HepG2 (cell line): ENCODE measurements around the gene ATP1A2. TPM values are rescaled to one million over a fixed set of nuclear protein-coding genes. Genes with fewer than 3 reads are reported as not detected.

Source experiments
- AGO1 ChIP-seq: fragments of 200-400 bp; formaldehyde crosslinking; IDR thresholded peaks from 2 replicates; pipeline ENCODE4 v1.6.1; 2017; ENCODE audit warnings: mild to moderate bottlenecking, low read depth, low read length, moderate library complexity; ENCODE audit not compliant: poor library complexity, severe bottlenecking
- BHLHE40 ChIP-seq: IDR thresholded peaks from 2 replicates; pipeline ENCODE4 v1.6.1; 2011; ENCODE audit warnings: low read length, improper control_type of control experiment
- CHD4 ChIP-seq: fragments of 200-600 bp; sonication (generic); IDR thresholded peaks from 2 replicates; pipeline ENCODE4 v1.7.0; 2017; ENCODE audit warnings: mild to moderate bottlenecking, low read length, borderline replicate concordance
- CTCF ChIP-seq: sonication (generic); formaldehyde crosslinking; IDR thresholded peaks from 2 replicates; pipeline ENCODE4 v1.5.0; 2020; ENCODE audit warnings: mild to moderate bottlenecking, missing genetic modification reagents, moderate library complexity
- HOXA3 ChIP-seq: sonication (generic); formaldehyde crosslinking; IDR thresholded peaks from 2 replicates; pipeline ENCODE4 v1.5.0; 2020; ENCODE audit warnings: missing genetic modification reagents
- ZBTB38 ChIP-seq: sonication (generic); formaldehyde crosslinking; IDR thresholded peaks from 2 replicates; pipeline ENCODE4 v1.5.1; 2020; ENCODE audit warnings: mild to moderate bottlenecking, missing genetic modification reagents
- ZHX1 ChIP-seq: sonication (generic); formaldehyde crosslinking; IDR thresholded peaks from 2 replicates; pipeline ENCODE4 v1.8.1; 2022; ENCODE audit warnings: low read depth, mild to moderate bottlenecking, missing genetic modification reagents
- ZMYM4 ChIP-seq: sonication (generic); formaldehyde crosslinking; IDR thresholded peaks from 2 replicates; pipeline ENCODE4 v1.8.1; 2023; ENCODE audit warnings: mild to moderate bottlenecking, missing genetic modification reagents
- ZNF205 ChIP-seq: IDR thresholded peaks from 2 replicates; pipeline ENCODE4 v1.6.1; 2018; ENCODE audit warnings: missing biosample characterization, missing genetic modification reagents
- ZNF263 ChIP-seq: sonication (generic); formaldehyde crosslinking; IDR thresholded peaks from 2 replicates; pipeline ENCODE4 v1.4.0; 2020; ENCODE audit warnings: missing genetic modification reagents
- ZNF513 ChIP-seq: sonication (generic); formaldehyde crosslinking; conservative IDR thresholded peaks from 2 replicates; pipeline ENCODE4 v1.5.0; 2020; ENCODE audit warnings: missing genetic modification reagents
- ZNF574 ChIP-seq: sonication (generic); formaldehyde crosslinking; IDR thresholded peaks from 2 replicates; pipeline ENCODE4 v1.4.0; 2020; ENCODE audit warnings: missing genetic modification reagents
- ZNF83 ChIP-seq: sonication (generic); formaldehyde crosslinking; IDR thresholded peaks from 2 replicates; pipeline ENCODE4 v1.4.0; 2020; ENCODE audit warnings: missing genetic modification reagents, mild to moderate bottlenecking, borderline replicate concordance
- polyA plus RNA-seq, 8 experiments: library from polyadenylated mRNA; depleted of rRNA in 3 of 8; stranded (reverse) in 7 of 8; unstranded in 1 of 8; fragments of >200 nt; fragmentation: Illumina TruSeq in 4 of 8; extraction: Trizol in 4 of 8; gene quantifications; 2 replicates each; pipeline versions ENCODE4 v1.2.1 to v1.2.3, GENCODE V29; 2011 to 2016; ENCODE audit warnings: low read depth in 4 of 8, missing spikeins in 1 of 8, mixed read lengths in 1 of 8; ENCODE audit not compliant: insufficient read depth in 1 of 8
- total RNA-seq, 5 experiments: library from RNA; depleted of rRNA; stranded (reverse); fragments of >200 nt; fragmentation: Illumina TruSeq; extraction: Trizol; gene quantifications; 2 replicates each; pipeline ENCODE4 v1.2.3, GENCODE V29; 2016; ENCODE audit warnings: low read depth in 1 of 5
- TF ChIP-seq, protein P1 (sequence below): sonication (generic); formaldehyde crosslinking; IDR thresholded peaks from 2 replicates; pipeline ENCODE4 v1.4.0; 2020; ENCODE audit warnings: missing genetic modification reagents
- TF ChIP-seq, protein P2 (sequence below): sonication (generic); formaldehyde crosslinking; IDR thresholded peaks from 2 replicates; pipeline ENCODE4 v1.4.0; 2020; ENCODE audit warnings: mild to moderate bottlenecking, missing genetic modification reagents

ATP1A2 gene
- total and polyA plus RNA-seq, 2 of the 13 experiments (the other 11 are each of a cell fraction or from before 2014, with no cell fraction given): 0.16 TPM; not detected in 1

DNA sequence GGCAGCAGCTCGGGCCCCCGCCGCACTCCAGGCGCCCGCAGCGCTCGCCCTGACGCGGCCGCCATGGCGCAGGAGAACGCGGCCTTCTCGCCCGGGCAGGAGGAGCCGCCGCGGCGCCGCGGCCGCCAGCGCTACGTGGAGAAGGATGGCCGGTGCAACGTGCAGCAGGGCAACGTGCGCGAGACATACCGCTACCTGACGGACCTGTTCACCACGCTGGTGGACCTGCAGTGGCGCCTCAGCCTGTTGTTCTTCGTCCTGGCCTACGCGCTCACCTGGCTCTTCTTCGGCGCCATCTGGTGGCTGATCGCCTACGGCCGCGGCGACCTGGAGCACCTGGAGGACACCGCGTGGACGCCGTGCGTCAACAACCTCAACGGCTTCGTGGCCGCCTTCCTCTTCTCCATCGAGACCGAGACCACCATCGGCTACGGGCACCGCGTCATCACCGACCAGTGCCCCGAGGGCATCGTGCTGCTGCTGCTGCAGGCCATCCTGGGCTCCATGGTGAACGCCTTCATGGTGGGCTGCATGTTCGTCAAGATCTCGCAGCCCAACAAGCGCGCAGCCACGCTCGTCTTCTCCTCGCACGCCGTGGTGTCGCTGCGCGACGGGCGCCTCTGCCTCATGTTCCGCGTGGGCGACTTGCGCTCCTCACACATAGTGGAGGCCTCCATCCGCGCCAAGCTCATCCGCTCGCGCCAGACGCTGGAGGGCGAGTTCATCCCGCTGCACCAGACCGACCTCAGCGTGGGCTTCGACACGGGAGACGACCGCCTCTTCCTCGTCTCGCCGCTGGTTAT is 31.4 kb upstream of the ATP1A2 start (continued):
- TF ChIP-seq ZHX1 (CRISPR knock-in tag): peak; percentile 86
- no peak for TF ChIP-seq BHLHE40
- 0 out of 2 replicates have a peak, but pooled peaks have one; percentile 16 for TF ChIP-seq ZNF574 (CRISPR knock-in tag)
- TF ChIP-seq CTCF (CRISPR knock-in tag): peak; percentile 70
- TF ChIP-seq, protein P1, sequence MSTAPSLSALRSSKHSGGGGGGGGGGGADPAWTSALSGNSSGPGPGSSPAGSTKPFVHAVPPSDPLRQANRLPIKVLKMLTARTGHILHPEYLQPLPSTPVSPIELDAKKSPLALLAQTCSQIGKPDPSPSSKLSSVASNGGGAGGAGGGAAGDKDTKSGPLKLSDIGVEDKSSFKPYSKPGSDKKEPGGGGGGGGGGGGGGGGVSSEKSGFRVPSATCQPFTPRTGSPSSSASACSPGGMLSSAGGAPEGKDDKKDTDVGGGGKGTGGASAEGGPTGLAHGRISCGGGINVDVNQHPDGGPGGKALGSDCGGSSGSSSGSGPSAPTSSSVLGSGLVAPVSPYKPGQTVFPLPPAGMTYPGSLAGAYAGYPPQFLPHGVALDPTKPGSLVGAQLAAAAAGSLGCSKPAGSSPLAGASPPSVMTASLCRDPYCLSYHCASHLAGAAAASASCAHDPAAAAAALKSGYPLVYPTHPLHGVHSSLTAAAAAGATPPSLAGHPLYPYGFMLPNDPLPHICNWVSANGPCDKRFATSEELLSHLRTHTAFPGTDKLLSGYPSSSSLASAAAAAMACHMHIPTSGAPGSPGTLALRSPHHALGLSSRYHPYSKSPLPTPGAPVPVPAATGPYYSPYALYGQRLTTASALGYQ (CRISPR knock-in tag): no peak
- TF ChIP-seq ZNF205 (CRISPR knock-in tag): peak; percentile 78; the same call in 1 of the 2 replicates
- peak; percentile 72; the same call in 1 of the 2 replicates for TF ChIP-seq ZBTB38
- TF ChIP-seq, protein P2, sequence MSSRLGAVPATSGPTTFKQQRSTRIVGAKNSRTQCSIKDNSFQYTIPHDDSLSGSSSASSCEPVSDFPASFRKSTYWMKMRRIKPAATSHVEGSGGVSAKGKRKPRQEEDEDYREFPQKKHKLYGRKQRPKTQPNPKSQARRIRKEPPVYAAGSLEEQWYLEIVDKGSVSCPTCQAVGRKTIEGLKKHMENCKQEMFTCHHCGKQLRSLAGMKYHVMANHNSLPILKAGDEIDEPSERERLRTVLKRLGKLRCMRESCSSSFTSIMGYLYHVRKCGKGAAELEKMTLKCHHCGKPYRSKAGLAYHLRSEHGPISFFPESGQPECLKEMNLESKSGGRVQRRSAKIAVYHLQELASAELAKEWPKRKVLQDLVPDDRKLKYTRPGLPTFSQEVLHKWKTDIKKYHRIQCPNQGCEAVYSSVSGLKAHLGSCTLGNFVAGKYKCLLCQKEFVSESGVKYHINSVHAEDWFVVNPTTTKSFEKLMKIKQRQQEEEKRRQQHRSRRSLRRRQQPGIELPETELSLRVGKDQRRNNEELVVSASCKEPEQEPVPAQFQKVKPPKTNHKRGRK: no peak
- peak; percentile 25; the same call in 1 of the 2 replicates for TF ChIP-seq ZMYM4
- peak; percentile 86 for TF ChIP-seq HOXA3
- no peak for TF ChIP-seq CHD4
- peak; percentile 65 for TF ChIP-seq ZNF263 (CRISPR knock-in tag)
- TF ChIP-seq ZNF83 (CRISPR knock-in tag): no peak
- TF ChIP-seq AGO1: peak; percentile 29
- no peak for TF ChIP-seq ZNF513 (CRISPR knock-in tag)
